ENCODE measurements around the gene MCRS1. TPM values are rescaled to one million over a fixed set of nuclear protein-coding genes. Genes with fewer than 3 reads are reported as not detected.

Gene MCRS1
- 10 to 100 TPM; 52.3 to 66.9 TPM for total RNA-seq

GRCh38 chr12:49567611-49568441 lies at the start of gene MCRS1:
Gene MCRS1, minus strand, starts transcription at chr12:49568142. Its CDS starts 1,411 bp downstream, at chr12:49566731.

GRCh38 chr12:49605539-49605938 lies 37.6 kb upstream of the MCRS1 start, which contains the start of gene FAM186B:
Gene FAM186B, minus strand, starts transcription at chr12:49605639. Its CDS starts 162 bp downstream, at chr12:49605477.

GRCh38 chr12:49538510-49539403 lies 29.2 kb downstream of the MCRS1 start, which contains the start of gene KCNH3:
Gene KCNH3, plus strand, starts transcription at chr12:49539030. Its CDS starts 387 bp downstream, at chr12:49539417.

Small RNAs within 50 kb of the gene (small RNA-seq; reads per million reads assigned to genes)
- 0 reads per million in 2 donors for gene POLR2KP1
- gene RNU6-834P = 0 to 0.17 reads per million in 2 donors

Other genes starting within 250 kb of the MCRS1 start
- 10 to 100 TPM; 26.8 to 45.0 TPM for gene TROAP, start 244.9 kb downstream of the MCRS1 start, total RNA-seq
- gene C1QL4, start 231.0 kb downstream of the MCRS1 start, total RNA-seq = under 1 TPM in 1 of 2 donors, not detected in 1; under 0.01 TPM
- 1 to 10 TPM; 1.7 to 5.3 TPM for gene DNAJC22, start 221.3 kb downstream of the MCRS1 start, total RNA-seq
- gene SPATS2, start 200.7 kb downstream of the MCRS1 start, total RNA-seq = 10 to 100 TPM; 24.8 to 35.0 TPM
- gene KCNH3, start 29.1 kb downstream of the MCRS1 start, total RNA-seq = not detected
- gene FAM186B, start 37.5 kb upstream of the MCRS1 start, total RNA-seq = 1 to 10 TPM in 1 of 2 donors, under 1 TPM in 1; 1.00 to 1.7 TPM
- gene PRPF40B, start 55.4 kb upstream of the MCRS1 start, total RNA-seq = 10 to 100 TPM in 1 of 2 donors, 1 to 10 TPM in 1; 10.0 to 10.7 TPM
- 10 to 100 TPM; 27.6 to 28.2 TPM for gene FMNL3, start 139.3 kb upstream of the MCRS1 start, total RNA-seq
- 100 to 1,000 TPM; 293 to 348 TPM for gene TMBIM6, start 173.4 kb upstream of the MCRS1 start, total RNA-seq

Measured in melanocyte of skin (primary cell).